PC-9 (cell line): ENCODE measurements around the gene ITGB1BP2. TPM values are rescaled to one million over a fixed set of nuclear protein-coding genes. Genes with fewer than 3 reads are reported as not detected.
"Not testable (repeated sequence)": the region's sequence is repeated elsewhere in the genome, so short reads cannot be mapped to it uniquely, and the experiment has no call there.

ENCODE experiments used
- BruUV-seq: library from RNA; stranded (reverse); fragments of 400-500 nt; replicated peaks from 2 replicates; lab custom pipeline; 2021; lab: Mats Ljungman, UMichigan
- CTCF ChIA-PET: fragments of 300-600 bp; sonication (Branson Sonifier 250); formaldehyde crosslinking; loops from one replicate; lab custom pipeline; 2022; ENCODE audit warnings: antibody characterized with exemption; lab: Charles Lee
- POLR2A ChIA-PET: fragments of 300-600 bp; sonication (Branson Sonifier 250); formaldehyde crosslinking; loops from one replicate; lab custom pipeline; 2022; ENCODE audit warnings: antibody characterized with exemption; ENCODE audit not compliant: unreplicated experiment; lab: Charles Lee
- DNase-seq, 2 experiments: peaks; one replicate each; pipeline versions ENCODE4 v3.0.0 to v3.0.0-alpha.2; 2015 to 2022; ENCODE audit warnings: mixed read lengths in 1 of 2
- H2AFZ ChIP-seq: fragments of 200-600 bp; sonication (generic); 2 replicates; pipeline ENCODE4 v1.8.1; 2017; ENCODE audit warnings: antibody characterized with exemption
- H3F3A ChIP-seq: fragments of 200-600 bp; sonication (generic); 2 replicates; pipeline ENCODE4 v1.8.1; 2017; ENCODE audit warnings: antibody characterized with exemption, mild to moderate bottlenecking, low read depth; ENCODE audit not compliant: insufficient read depth
- H3K27ac ChIP-seq: fragments of 200-600 bp; sonication (generic); 2 replicates; pipeline ENCODE4 v1.6.1; 2016; ENCODE audit warnings: mixed run types
- H3K27me3 ChIP-seq: fragments of 200-600 bp; sonication (generic); 2 replicates; pipeline ENCODE4 v1.6.1; 2016; ENCODE audit warnings: low read depth, mixed run types; ENCODE audit not compliant: insufficient read depth
- H3K36me3 ChIP-seq: fragments of 200-600 bp; sonication (generic); 2 replicates; pipeline ENCODE4 v1.6.1; 2016; ENCODE audit warnings: low read depth, mixed run types
- H3K4me1 ChIP-seq: fragments of 200-600 bp; sonication (generic); replicated peaks from 2 replicates; pipeline ENCODE4 v1.6.1; 2016; ENCODE audit warnings: mixed run types; ENCODE audit not compliant: insufficient read depth
- H3K4me2 ChIP-seq: fragments of 200-600 bp; sonication (generic); 2 replicates; pipeline ENCODE4 v1.6.1; 2017; ENCODE audit warnings: mixed run types
- H3K4me3 ChIP-seq: fragments of 200-600 bp; sonication (generic); 2 replicates; pipeline ENCODE4 v1.6.1; 2016; ENCODE audit warnings: mixed run types
- H3K79me2 ChIP-seq: fragments of 200-600 bp; sonication (generic); 2 replicates; pipeline ENCODE4 v1.6.1; 2017; ENCODE audit warnings: low read depth, mixed run types
- H3K9me2 ChIP-seq: fragments of 200-600 bp; sonication (generic); 2 replicates; pipeline ENCODE4 v1.8.1; 2017; ENCODE audit warnings: mild to moderate bottlenecking; ENCODE audit not compliant: insufficient read depth
- H3K9me3 ChIP-seq: fragments of 200-600 bp; sonication (generic); 2 replicates; pipeline ENCODE4 v1.8.1; 2016; ENCODE audit warnings: low read depth; ENCODE audit not compliant: insufficient read depth
- H4K20me1 ChIP-seq: fragments of 200-600 bp; sonication (generic); 2 replicates; pipeline ENCODE4 v1.8.1; 2017; ENCODE audit not compliant: insufficient read depth
- EZH2 ChIP-seq: fragments of 200-600 bp; sonication (generic); IDR thresholded peaks from 2 replicates; pipeline ENCODE4 v1.8.0; 2017; ENCODE audit warnings: antibody characterized with exemption, low read depth
- intact Hi-C: fragments of 100-400 bp; cut with micrococcal nuclease; formaldehyde crosslinking; loops from one replicate; pipeline ENCODE4 v1.10.0; 2022; ENCODE audit not compliant: unreplicated experiment
- total RNA-seq: library from RNA; stranded (reverse); gene quantifications from 2 replicates; pipeline ENCODE4 v1.2.3, GENCODE V29; 2021
- TF ChIP-seq, protein P1 (sequence below): fragments of 200-600 bp; sonication (generic); conservative IDR thresholded peaks from 2 replicates; pipeline ENCODE4 v1.6.1; 2017; ENCODE audit warnings: mixed run types, antibody characterized with exemption, mild to moderate bottlenecking, moderate library complexity

Gene ITGB1BP2
- total RNA-seq, 1 experiment from 2014 or later, result 5.4 TPM

GRCh38 chrX:71320126-71320525, 18.6 kb downstream of the ITGB1BP2 start:
- Histone ChIP-seq H3K9me2 (no peaks in the 10 kb centered on the region), H3K27ac (no peak overlapping the region), H3F3A (no peaks in the 10 kb centered on the region), H3K36me3 (no peaks in the 10 kb centered on the region), H3K4me3 (no peak overlapping the region), H3K27me3 (no peaks in the 10 kb centered on the region), H3K4me2 (no peak overlapping the region), H3K4me1 (no peaks in the 10 kb centered on the region), H2AFZ (no peak overlapping the region), H3K9me3 (no peaks in the 10 kb centered on the region), H4K20me1 (no peaks in the 10 kb centered on the region), H3K79me2 (no peaks in the 10 kb centered on the region)
- intact Hi-C loops, result no loop called here
- BruUV-seq, result no TSS peak
- ChIA-PET POLR2A (no interaction called here), CTCF (no interaction called here)
- no peak for DNase-seq
- no peak for TF ChIP-seq EZH2
- TF ChIP-seq, protein P1, sequence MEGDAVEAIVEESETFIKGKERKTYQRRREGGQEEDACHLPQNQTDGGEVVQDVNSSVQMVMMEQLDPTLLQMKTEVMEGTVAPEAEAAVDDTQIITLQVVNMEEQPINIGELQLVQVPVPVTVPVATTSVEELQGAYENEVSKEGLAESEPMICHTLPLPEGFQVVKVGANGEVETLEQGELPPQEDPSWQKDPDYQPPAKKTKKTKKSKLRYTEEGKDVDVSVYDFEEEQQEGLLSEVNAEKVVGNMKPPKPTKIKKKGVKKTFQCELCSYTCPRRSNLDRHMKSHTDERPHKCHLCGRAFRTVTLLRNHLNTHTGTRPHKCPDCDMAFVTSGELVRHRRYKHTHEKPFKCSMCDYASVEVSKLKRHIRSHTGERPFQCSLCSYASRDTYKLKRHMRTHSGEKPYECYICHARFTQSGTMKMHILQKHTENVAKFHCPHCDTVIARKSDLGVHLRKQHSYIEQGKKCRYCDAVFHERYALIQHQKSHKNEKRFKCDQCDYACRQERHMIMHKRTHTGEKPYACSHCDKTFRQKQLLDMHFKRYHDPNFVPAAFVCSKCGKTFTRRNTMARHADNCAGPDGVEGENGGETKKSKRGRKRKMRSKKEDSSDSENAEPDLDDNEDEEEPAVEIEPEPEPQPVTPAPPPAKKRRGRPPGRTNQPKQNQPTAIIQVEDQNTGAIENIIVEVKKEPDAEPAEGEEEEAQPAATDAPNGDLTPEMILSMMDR, result no peak

DNA sequence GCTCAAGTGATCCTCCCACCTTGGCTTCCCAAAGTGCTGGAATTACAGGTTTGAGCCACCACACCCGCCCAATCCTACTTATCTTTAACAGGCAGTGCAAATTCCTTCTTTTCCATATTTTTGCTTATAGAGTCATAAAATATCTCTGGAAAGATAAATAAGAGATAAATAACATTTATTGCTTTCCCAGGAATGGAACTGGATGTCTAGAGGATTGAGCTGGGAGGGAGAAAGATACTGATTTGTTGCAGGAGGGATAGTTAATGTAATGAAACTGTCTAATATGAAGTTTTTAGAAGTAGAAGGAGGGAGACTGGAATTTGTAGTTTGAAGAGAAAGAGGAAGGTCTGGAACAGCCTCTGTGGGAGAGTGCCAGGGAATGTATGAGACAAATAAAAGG, 20.2 kb downstream of the ITGB1BP2 start:
- Histone ChIP-seq H3K27me3 (no peaks in the 10 kb centered on the region), H3K4me1 (no peaks in the 10 kb centered on the region), H3K9me2 (no peaks in the 10 kb centered on the region), H4K20me1 (no peaks in the 10 kb centered on the region), H3K4me2 (no peak overlapping the region), H3K27ac (no peak overlapping the region), H2AFZ (no peak overlapping the region), H3K36me3 (no peaks in the 10 kb centered on the region), H3K9me3 (peaks cover under 1% of the 10 kb centered on the region; the same call in 1 of the 2 replicates), H3K79me2 (no peaks in the 10 kb centered on the region), H3K4me3 (no peak overlapping the region), H3F3A (no peaks in the 10 kb centered on the region)
- ChIA-PET POLR2A (no interaction called here), CTCF (no interaction called here)
- DNase-seq, result no peak
- TF ChIP-seq EZH2, result no peak
- TF ChIP-seq, protein P1, result no peak
- intact Hi-C loops, result no loop called here
- BruUV-seq, result no TSS peak

GRCh38 chrX:71324452-71324851, 22.9 kb downstream of the ITGB1BP2 start:
- H3K79me2 ChIP-seq, H3F3A ChIP-seq, intact Hi-C loops, H3K4me2 ChIP-seq, DNase-seq, H3K4me3 ChIP-seq, BruUV-seq, CTCF ChIA-PET, H2AFZ ChIP-seq, H3K36me3 ChIP-seq, H3K27me3 ChIP-seq, H3K9me3 ChIP-seq, H3K4me1 ChIP-seq, H3K9me2 ChIP-seq, H3K27ac ChIP-seq, H4K20me1 ChIP-seq: not testable (repeated sequence)
- POLR2A ChIA-PET, result interaction anchor here (0.6 kb wide), 1 partner anchor 48 kb away, joined by 4 read pairs; no protein-coding TSS in a partner anchor

DNA sequence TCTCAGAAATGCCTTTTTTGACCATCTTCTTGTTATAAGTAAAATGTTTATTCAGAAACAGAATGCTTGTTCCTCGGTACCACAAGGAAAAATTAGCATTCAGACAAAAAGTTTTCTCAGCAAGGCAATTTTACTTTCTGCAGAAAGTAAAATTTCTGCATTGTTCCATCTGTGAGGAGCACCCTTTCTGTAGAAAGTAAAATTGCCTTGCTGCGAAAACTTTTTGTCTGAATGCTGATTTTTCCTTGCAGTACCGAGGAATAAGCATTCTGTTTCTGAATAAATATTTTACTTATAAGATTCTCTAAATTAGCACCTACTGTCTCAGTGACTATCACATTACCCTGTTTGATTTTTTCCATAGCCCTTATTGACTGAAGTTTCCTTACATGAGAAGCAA, 24.8 kb downstream of the ITGB1BP2 start:
- H3K27me3 ChIP-seq, result no peaks in the 10 kb centered on the region
- POLR2A ChIA-PET, result no interaction called here
- no peak overlapping the region for H3K4me3 ChIP-seq
- no peaks in the 10 kb centered on the region for H3K4me1 ChIP-seq
- no peaks in the 10 kb centered on the region for H3K9me2 ChIP-seq
- BruUV-seq, result no TSS peak
- no peaks in the 10 kb centered on the region for H3F3A ChIP-seq
- H3K27ac ChIP-seq, result no peak overlapping the region
- CTCF ChIA-PET, result no interaction called here
- DNase-seq, result no peak
- intact Hi-C loops, result no loop called here
- peaks cover 3% of the 10 kb centered on the region; the same call in 1 of the 2 replicates for H3K9me3 ChIP-seq
- TF ChIP-seq EZH2, result no peak
- TF ChIP-seq, protein P1, result no peak
- no peaks in the 10 kb centered on the region for H4K20me1 ChIP-seq
- H3K36me3 ChIP-seq, result no peaks in the 10 kb centered on the region
- H3K79me2 ChIP-seq, result no peaks in the 10 kb centered on the region
- no peak overlapping the region for H2AFZ ChIP-seq
- no peak overlapping the region for H3K4me2 ChIP-seq

- H3F3A ChIP-seq, H3K27ac ChIP-seq, H3K4me2 ChIP-seq, BruUV-seq, H3K4me3 ChIP-seq, DNase-seq, H3K36me3 ChIP-seq, intact Hi-C loops, H3K9me2 ChIP-seq, H3K4me1 ChIP-seq, H3K27me3 ChIP-seq, H4K20me1 ChIP-seq, POLR2A ChIA-PET, H3K9me3 ChIP-seq, H3K79me2 ChIP-seq, H2AFZ ChIP-seq, CTCF ChIA-PET: not testable (repeated sequence)
Observed at GRCh38 chrX:71349151-71349665, 47.7 kb downstream of the ITGB1BP2 start.
